ENCODE measurements around the gene IL2. TPM values are rescaled to one million over a fixed set of nuclear protein-coding genes. Genes with fewer than 3 reads are reported as not detected.

IL2 gene
- not detected for total RNA-seq

- Histone ChIP-seq H3K9me3 (no peaks in the 10 kb centered on the region), H3K4me1 (no peaks in the 10 kb centered on the region), H3K36me3 (no peaks in the 10 kb centered on the region), H3K27me3 (no peaks in the 10 kb centered on the region), H3K27ac (no peak within 1 kb of the TSS), H3K4me3 (no peak within 1 kb of the TSS)
- in situ Hi-C loops (cut with MboI; ENCODE audit: low sequenced_read_pairs in 4 of 4) (no loop called here), intact Hi-C loops (cut with DNase I; ENCODE audit: low total_unique reads) (no loop called here)
- no peak for TF ChIP-seq CTCF (IDR thresholded peaks at IDR 0.05 in 4 of 5, conservative IDR thresholded peaks at IDR 0.05 in 1 of 5)
- DNase-seq, result no peak
- no peak for ATAC-seq
Observed at GRCh38 chr4:122456231-122457116, at the start of gene IL2. TSS of gene IL2 (minus strand) at chr4:122456725. CDS start at chr4:122456440, 285 bp downstream.

DNA sequence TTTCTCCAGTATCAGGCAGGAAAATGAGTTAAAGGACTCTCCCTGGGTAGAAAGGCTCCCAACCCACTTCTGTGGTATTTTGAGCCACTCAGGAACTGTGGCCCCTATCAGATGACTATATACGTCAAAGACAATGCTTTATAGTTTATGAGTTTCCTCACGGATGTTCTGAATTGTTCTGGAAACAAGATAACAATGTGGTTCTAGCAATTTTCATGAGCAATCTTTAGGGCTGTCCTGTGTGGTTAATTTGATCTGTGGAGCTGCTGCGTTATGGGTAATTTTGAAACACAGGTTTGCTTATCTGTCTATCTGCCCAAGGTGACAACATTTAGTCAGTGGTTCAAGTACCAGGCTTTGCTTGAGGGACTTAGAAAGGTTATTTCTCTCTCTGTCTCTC, 46.7 kb upstream of the IL2 start:
- intact Hi-C loops (cut with DNase I; ENCODE audit: low total_unique reads), result no loop called here
- ATAC-seq, result no peak
- no peaks in the 10 kb centered on the region for H3K9me3 ChIP-seq
- DNase-seq, result no peak
- no peaks in the 10 kb centered on the region for H3K27me3 ChIP-seq
- H3K36me3 ChIP-seq, result no peaks in the 10 kb centered on the region
- no peak for TF ChIP-seq POLR2A (IDR thresholded peaks at IDR 0.05)
- TF ChIP-seq CTCF (IDR thresholded peaks at IDR 0.05 in 4 of 5, conservative IDR thresholded peaks at IDR 0.05 in 1 of 5), result no peak
- H3K4me3 ChIP-seq, result no peak overlapping the region
- in situ Hi-C loops (cut with MboI; ENCODE audit: low sequenced_read_pairs in 4 of 4), result no loop called here
- no peaks in the 10 kb centered on the region for H3K4me1 ChIP-seq
- no peak overlapping the region for H3K27ac ChIP-seq

GRCh38 chr4:122500852-122501501, 44.5 kb upstream of the IL2 start:
- TF ChIP-seq POLR2A (IDR thresholded peaks at IDR 0.05), result no peak
- no peak for TF ChIP-seq CTCF (IDR thresholded peaks at IDR 0.05 in 4 of 5, conservative IDR thresholded peaks at IDR 0.05 in 1 of 5)
- Histone ChIP-seq H3K4me3 (no peak overlapping the region), H3K36me3 (no peaks in the 10 kb centered on the region), H3K4me1 (no peaks in the 10 kb centered on the region), H3K9me3 (no peaks in the 10 kb centered on the region), H3K27ac (no peak overlapping the region), H3K27me3 (no peaks in the 10 kb centered on the region)
- in situ Hi-C loops (cut with MboI; ENCODE audit: low sequenced_read_pairs in 4 of 4) (no loop called here), intact Hi-C loops (cut with DNase I; ENCODE audit: low total_unique reads) (no loop called here)
- ATAC-seq, result no peak
- no peak for DNase-seq

- Histone ChIP-seq H3K4me1 (no peaks in the 10 kb centered on the region), H3K27ac (no peak overlapping the region), H3K4me3 (no peak overlapping the region), H3K9me3 (peaks cover 0 to 3% (median 0%) of the 10 kb centered on the region in 3 donors), H3K27me3 (no peaks in the 10 kb centered on the region), H3K36me3 (no peaks in the 10 kb centered on the region)
- ATAC-seq, result no peak
- intact Hi-C loops (cut with DNase I; ENCODE audit: low total_unique reads) (no loop called here), in situ Hi-C loops (cut with MboI; ENCODE audit: low sequenced_read_pairs in 4 of 4) (no loop called here)
- DNase-seq, result no peak
- TF ChIP-seq POLR2A (IDR thresholded peaks at IDR 0.05) (no peak), CTCF (IDR thresholded peaks at IDR 0.05 in 4 of 5, conservative IDR thresholded peaks at IDR 0.05 in 1 of 5) (no peak)
Observed at GRCh38 chr4:122489061-122489460, 32.5 kb upstream of the IL2 start.

Data from gastrocnemius medialis (tissue), 4 donors.